Duodenal mucosa (tissue), 2 donors: ENCODE data around the gene HERPUD2.

Experiments
- H3K27ac ChIP-seq: one replicate; pipeline ENCODE4 v1.7.0; 2013; ENCODE audit warnings: low read depth, low read length
- H3K27me3 ChIP-seq, 2 donors: one replicate each; pipeline ENCODE4 v1.7.0; 2013; ENCODE audit warnings: low read length in 2 of 2, control low read depth in 1 of 2; ENCODE audit not compliant: insufficient read depth in 2 of 2, control insufficient read depth in 1 of 2
- H3K36me3 ChIP-seq, 2 donors: one replicate each; pipeline ENCODE4 v1.7.0; 2013; ENCODE audit warnings: low read length in 2 of 2, control low read depth in 1 of 2; ENCODE audit not compliant: insufficient read depth in 2 of 2, control insufficient read depth in 1 of 2
- H3K4me1 ChIP-seq, 2 donors: one replicate each; pipeline ENCODE4 v1.7.0; 2013; ENCODE audit warnings: low read length in 2 of 2, control low read depth in 1 of 2; ENCODE audit not compliant: insufficient read depth in 2 of 2, control insufficient read depth in 1 of 2
- H3K4me3 ChIP-seq, 2 donors: one replicate each; pipeline ENCODE4 v1.7.0; 2013; ENCODE audit warnings: low read length in 2 of 2, low read depth in 1 of 2
- H3K9ac ChIP-seq, 2 donors: one replicate each; pipeline ENCODE4 v1.7.0; 2013; ENCODE audit warnings: low read length in 2 of 2, low read depth in 1 of 2
- H3K9me3 ChIP-seq, 2 donors: one replicate each; pipeline ENCODE4 v1.7.0; 2013; ENCODE audit warnings: low read length in 2 of 2, control low read depth in 1 of 2; ENCODE audit not compliant: control insufficient read depth in 1 of 2

HERPUD2 gene

GRCh38 chr7:35716038-35716803 is 21.3 kb upstream of the HERPUD2 start:
- Histone ChIP-seq H3K36me3 (no peaks in the 10 kb centered on the region), H3K27ac (no peak overlapping the region), H3K9ac (no peak overlapping the region), H3K4me1 (peaks cover 0 to 11% of the 10 kb centered on the region in 2 donors), H3K4me3 (peak overlapping the region; percentile 34 to 50), H3K27me3 (no peaks in the 10 kb centered on the region), H3K9me3 (no peaks in the 10 kb centered on the region)

GRCh38 chr7:35714862-35715261 is 19.9 kb upstream of the HERPUD2 start:
- Histone ChIP-seq H3K4me1 (peaks cover 0 to 11% of the 10 kb centered on the region in 2 donors), H3K27ac (no peak overlapping the region), H3K4me3 (no peak overlapping the region), H3K9me3 (no peaks in the 10 kb centered on the region), H3K9ac (no peak overlapping the region), H3K36me3 (no peaks in the 10 kb centered on the region), H3K27me3 (no peaks in the 10 kb centered on the region)

GRCh38 chr7:35714407-35714806 is 19.5 kb upstream of the HERPUD2 start:
- no peak overlapping the region for H3K4me3 ChIP-seq
- peaks cover 0 to 11% of the 10 kb centered on the region in 2 donors for H3K4me1 ChIP-seq
- H3K27me3 ChIP-seq = no peaks in the 10 kb centered on the region
- H3K36me3 ChIP-seq = no peaks in the 10 kb centered on the region
- no peak overlapping the region for H3K9ac ChIP-seq
- no peak overlapping the region for H3K27ac ChIP-seq
- H3K9me3 ChIP-seq = no peaks in the 10 kb centered on the region

- H3K4me1 ChIP-seq = peaks cover 0 to 11% of the 10 kb centered on the region in 2 donors
- no peaks in the 10 kb centered on the region for H3K27me3 ChIP-seq
- no peaks in the 10 kb centered on the region for H3K36me3 ChIP-seq
- no peak overlapping the region for H3K4me3 ChIP-seq
- no peak overlapping the region for H3K9ac ChIP-seq
- H3K9me3 ChIP-seq = no peaks in the 10 kb centered on the region
- H3K27ac ChIP-seq = no peak overlapping the region
These were observed 17.8 kb upstream of the HERPUD2 start for GRCh38 chr7:35712563-35713226.

- Histone ChIP-seq H3K27me3 (no peaks in the 10 kb centered on the region), H3K4me1 (no peaks in the 10 kb centered on the region), H3K36me3 (no peaks in the 10 kb centered on the region), H3K4me3 (no peak overlapping the region), H3K9ac (no peak overlapping the region), H3K9me3 (no peaks in the 10 kb centered on the region), H3K27ac (no peak overlapping the region)
These were observed 12.5 kb upstream of the HERPUD2 start for GRCh38 chr7:35707422-35707821.

- no peaks in the 10 kb centered on the region for H3K27me3 ChIP-seq
These were observed 11.1 kb upstream of the HERPUD2 start for GRCh38 chr7:35705932-35706461.

GRCh38 chr7:35704261-35704660 is 9.3 kb upstream of the HERPUD2 start:
- Histone ChIP-seq H3K36me3 (no peaks in the 10 kb centered on the region), H3K9me3 (no peaks in the 10 kb centered on the region), H3K27ac (no peak overlapping the region), H3K9ac (no peak overlapping the region), H3K27me3 (no peaks in the 10 kb centered on the region), H3K4me1 (no peaks in the 10 kb centered on the region), H3K4me3 (no peak overlapping the region)

More at GRCh38 chr7:35705932-35706461, 11.1 kb upstream of the HERPUD2 start:
- H3K36me3 ChIP-seq = no peaks in the 10 kb centered on the region
- no peak overlapping the region for H3K9ac ChIP-seq
- H3K4me3 ChIP-seq = no peak overlapping the region
- H3K27ac ChIP-seq = no peak overlapping the region
- no peaks in the 10 kb centered on the region for H3K9me3 ChIP-seq
- H3K4me1 ChIP-seq = no peaks in the 10 kb centered on the region

GRCh38 chr7:35702541-35702940 is 7.6 kb upstream of the HERPUD2 start:
- Histone ChIP-seq H3K27me3 (no peaks in the 10 kb centered on the region), H3K9ac (no peak overlapping the region), H3K27ac (no peak overlapping the region), H3K4me3 (no peak overlapping the region), H3K9me3 (no peaks in the 10 kb centered on the region), H3K4me1 (no peaks in the 10 kb centered on the region), H3K36me3 (no peaks in the 10 kb centered on the region)

GRCh38 chr7:35701287-35701900 is 6.5 kb upstream of the HERPUD2 start:
- Histone ChIP-seq H3K4me3 (no peak overlapping the region), H3K9ac (no peak overlapping the region), H3K4me1 (no peaks in the 10 kb centered on the region), H3K36me3 (no peaks in the 10 kb centered on the region), H3K9me3 (no peaks in the 10 kb centered on the region), H3K27ac (no peak overlapping the region), H3K27me3 (no peaks in the 10 kb centered on the region)

- H3K27ac ChIP-seq = no peak overlapping the region
- H3K9ac ChIP-seq = no peak overlapping the region
- peaks cover 2% of the 10 kb centered on the region in 2 donors for H3K4me1 ChIP-seq
- no peaks in the 10 kb centered on the region for H3K9me3 ChIP-seq
- H3K27me3 ChIP-seq = no peaks in the 10 kb centered on the region
- H3K4me3 ChIP-seq = no peak overlapping the region
- no peaks in the 10 kb centered on the region for H3K36me3 ChIP-seq
These were observed 5.9 kb upstream of the HERPUD2 start for GRCh38 chr7:35700865-35701264.
